Measurements from ENCODE around the gene SEPTIN10.
A peak's percentile ranks its signal among the peaks of the same experiment; 100 is the strongest.
"Not testable (repeated sequence)": the region's sequence is repeated elsewhere in the genome, so short reads cannot be mapped to it uniquely, and the experiment has no call there.

Gene SEPTIN10

GRCh38 chr2:109597283-109597682 is 16.5 kb downstream of the SEPTIN10 start:
- no peak for FAIRE-seq

GRCh38 chr2:109595644-109596043 is 18.1 kb downstream of the SEPTIN10 start:
- no peak for FAIRE-seq

GRCh38 chr2:109594246-109594885 is 19.4 kb downstream of the SEPTIN10 start:
- no peak for FAIRE-seq

- no peak for FAIRE-seq
These were observed 20.9 kb downstream of the SEPTIN10 start for GRCh38 chr2:109592905-109593304.

GRCh38 chr2:109591206-109591605 is 22.6 kb downstream of the SEPTIN10 start:
- no peak for FAIRE-seq

- no peak for FAIRE-seq
These were observed 27.1 kb downstream of the SEPTIN10 start for GRCh38 chr2:109586687-109587086.

- no peak for FAIRE-seq
These were observed 30.6 kb downstream of the SEPTIN10 start for GRCh38 chr2:109582928-109583895.

GRCh38 chr2:109577630-109578029 is 36.1 kb downstream of the SEPTIN10 start:
- not testable (repeated sequence) for FAIRE-seq

GRCh38 chr2:109575373-109575772 is 38.4 kb downstream of the SEPTIN10 start:
- no peak for FAIRE-seq

GRCh38 chr2:109563980-109564550 is 49.7 kb downstream of the SEPTIN10 start:
- FAIRE-seq: no peak

- FAIRE-seq: no peak
These were observed 50.5 kb downstream of the SEPTIN10 start for GRCh38 chr2:109563288-109563687.

GRCh38 chr2:109562421-109562820 is 51.3 kb downstream of the SEPTIN10 start:
- no peak for FAIRE-seq

- FAIRE-seq: no peak
These were observed 53.5 kb downstream of the SEPTIN10 start for GRCh38 chr2:109560265-109560664.

GRCh38 chr2:109558076-109558882 is 55.5 kb downstream of the SEPTIN10 start:
- FAIRE-seq: no peak

- FAIRE-seq: no peak
These were observed 56.5 kb downstream of the SEPTIN10 start for GRCh38 chr2:109557309-109557708.

- no peak for FAIRE-seq
These were observed 58.3 kb downstream of the SEPTIN10 start for GRCh38 chr2:109555346-109555900.

- no peak for FAIRE-seq
These were observed 59.0 kb downstream of the SEPTIN10 start for GRCh38 chr2:109554758-109555157.

GRCh38 chr2:109549016-109549590 is 64.7 kb downstream of the SEPTIN10 start:
- no peak for FAIRE-seq

GRCh38 chr2:109547280-109547679 is 66.5 kb downstream of the SEPTIN10 start:
- FAIRE-seq: peak; percentile 76

GRCh38 chr2:109545828-109546713 is 67.7 kb downstream of the SEPTIN10 start:
- peak; percentile 95 for FAIRE-seq

GRCh38 chr2:109542384-109542783 is 71.4 kb downstream of the SEPTIN10 start:
- no peak for FAIRE-seq
